GM12878 (cell line): ENCODE data around the gene IL37. TPM values are rescaled to one million over a fixed set of nuclear protein-coding genes. Genes with fewer than 3 reads are reported as not detected.

Experiments used
- BACH1 ChIP-seq: fragments of 450-650 bp; IDR thresholded peaks from 2 replicates; pipeline ENCODE4 v1.6.1; 2017; ENCODE audit warnings: mild to moderate bottlenecking, borderline replicate concordance
- E2F8 ChIP-seq: fragments of 450-650 bp; IDR thresholded peaks from 2 replicates; pipeline ENCODE4 v1.6.1; 2018; ENCODE audit warnings: mild to moderate bottlenecking, low read depth, moderate library complexity; ENCODE audit not compliant: partially characterized antibody
- NR2F1 ChIP-seq: fragments of 450-650 bp; conservative IDR thresholded peaks from 2 replicates; pipeline ENCODE4 v1.6.1; 2017; ENCODE audit warnings: mild to moderate bottlenecking
- REST ChIP-seq: IDR thresholded peaks from 2 replicates; pipeline ENCODE4 v1.6.1; 2012; ENCODE audit warnings: mild to moderate bottlenecking, low read depth, low read length
- TBL1XR1 ChIP-seq: IDR thresholded peaks from 2 replicates; pipeline ENCODE4 v1.6.1; 2012; ENCODE audit warnings: low read depth, low read length, improper control_type of control experiment
- polyA plus RNA-seq, 11 experiments: library from polyadenylated mRNA; depleted of rRNA in 4 of 11; unstranded in 6 of 11; stranded (reverse) in 5 of 11; fragments of >200 nt; fragmentation: Nextera tagmentation in 4 of 11; fragmentation: Illumina TruSeq in 1 of 11; extraction: Ambion mirVana in 4 of 11; extraction: Trizol in 1 of 11; gene quantifications; 1 replicate in 1 of 11; 2 replicates in 10 of 11; pipeline versions ENCODE4 v1.2.1 to v1.2.3, GENCODE V29; 2011 to 2016; ENCODE audit warnings: inconsistent platforms in 2 of 11, missing spikeins in 2 of 11, low read depth in 1 of 11
- total RNA-seq, 4 experiments: library from RNA; depleted of rRNA in 3 of 4; stranded (reverse); fragments of >200 nt in 3 of 4; fragmentation: Illumina TruSeq in 1 of 4; extraction: Trizol in 1 of 4; gene quantifications; 2 replicates each; pipeline versions ENCODE4 v1.2.1 to v1.2.3, GENCODE V29; 2013 to 2021
- TF ChIP-seq, protein P1 (sequence below): IDR thresholded peaks from 2 replicates; pipeline ENCODE4 v1.6.1; 2011; ENCODE audit warnings: low read depth, mild to moderate bottlenecking, low read length, moderate library complexity, borderline replicate concordance; ENCODE audit errors: extremely low read depth

The IL37 gene
- total and polyA plus RNA-seq, 10 of the 15 experiments (the other 5 are each of a cell fraction or from before 2014, with no cell fraction given), result 0.41 to 0.54 TPM; not detected in 8

DNA sequence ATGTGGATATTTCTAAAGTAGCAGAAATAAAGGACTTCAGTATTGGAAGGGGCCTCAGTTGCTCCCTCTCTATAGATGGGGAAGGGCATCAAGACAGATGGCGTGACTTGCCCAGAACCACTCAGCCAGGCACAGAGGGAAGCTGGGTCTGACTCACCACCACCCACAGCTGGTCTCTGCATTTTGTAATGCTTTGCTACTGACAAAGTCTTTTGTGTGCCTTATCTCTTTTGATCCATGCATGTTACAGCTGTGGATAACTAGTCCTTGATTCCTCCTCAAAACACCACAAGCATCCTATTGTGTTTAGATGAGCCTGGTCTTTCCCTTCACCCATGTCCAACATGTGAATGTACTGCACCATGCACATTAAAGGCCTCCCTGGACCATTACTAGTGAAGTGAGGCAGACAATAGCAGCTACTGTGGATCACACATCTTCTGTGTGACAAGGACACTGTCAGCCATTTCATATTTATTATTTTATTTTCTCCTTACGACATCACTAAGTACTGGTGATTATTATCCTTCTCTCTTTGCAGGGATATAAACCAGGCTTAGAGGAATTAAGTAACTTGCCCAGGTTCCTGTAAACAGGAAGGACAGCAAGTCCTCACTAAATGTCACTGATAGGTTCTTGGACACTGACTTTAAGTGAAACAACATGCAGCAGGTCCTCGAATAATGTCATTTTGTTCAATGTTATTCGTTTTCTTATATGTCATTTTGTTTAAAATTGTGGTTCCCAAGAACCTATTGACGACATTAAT is 29.6 kb upstream of the IL37 start (continued):
- TF ChIP-seq REST (no peak), TBL1XR1 (no peak), NR2F1 (0 out of 2 replicates have a peak, but pooled peaks have one; percentile 0), BACH1 (peak; percentile 27; the same call in 1 of the 2 replicates), E2F8 (no peak)
- TF ChIP-seq, protein P1, sequence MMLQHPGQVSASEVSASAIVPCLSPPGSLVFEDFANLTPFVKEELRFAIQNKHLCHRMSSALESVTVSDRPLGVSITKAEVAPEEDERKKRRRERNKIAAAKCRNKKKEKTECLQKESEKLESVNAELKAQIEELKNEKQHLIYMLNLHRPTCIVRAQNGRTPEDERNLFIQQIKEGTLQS, result no peak
